Bronchial epithelial cell (primary cell): ENCODE data around the gene CLIP3. TPM values are rescaled to one million over a fixed set of nuclear protein-coding genes. Genes with fewer than 3 reads are reported as not detected.

Source experiments
- DNase-seq: peaks from one replicate; pipeline ENCODE4 v3.0.0-alpha.2; 2010; ENCODE audit warnings: low read depth
- FAIRE-seq: peaks from 2 replicates; lab custom pipeline; 2011; peaks lifted over from hg19 to GRCh38; lab: Jason Lieb, UNC
- H3K27me3 ChIP-seq: 2 replicates; pipeline ENCODE4 v1.5.1; 2011; ENCODE audit warnings: low read length; ENCODE audit not compliant: control insufficient read depth, insufficient read depth
- H3K36me3 ChIP-seq: 2 replicates; pipeline ENCODE4 v1.5.1; 2011; ENCODE audit warnings: low read length; ENCODE audit not compliant: control insufficient read depth, insufficient read depth
- H3K4me3 ChIP-seq: 2 replicates; pipeline ENCODE4 v1.5.1; 2011; ENCODE audit warnings: mild to moderate bottlenecking, low read depth, low read length, control low read depth
- total RNA-seq: library from RNA; depleted of rRNA; stranded (reverse); fragments of >200 nt; gene quantifications from 2 replicates; pipeline ENCODE4 v1.2.1, GENCODE V29; 2014
- TF ChIP-seq, protein P1 (sequence below): IDR thresholded peaks from 2 replicates; pipeline ENCODE4 v1.5.1; 2011; ENCODE audit warnings: mild to moderate bottlenecking, moderate library complexity, low read length, control low read depth, inconsistent platforms; ENCODE audit not compliant: insufficient read depth, severe bottlenecking

The CLIP3 gene
- total RNA-seq, 1 donor from 2014 or later = under 0.01 TPM

GRCh38 chr19:35990771-35991730 lies 41.6 kb downstream of the CLIP3 start:
- FAIRE-seq = no peak
- DNase-seq = no peak
- peaks cover 3% of the 10 kb centered on the region for H3K27me3 ChIP-seq
- TF ChIP-seq, protein P1, sequence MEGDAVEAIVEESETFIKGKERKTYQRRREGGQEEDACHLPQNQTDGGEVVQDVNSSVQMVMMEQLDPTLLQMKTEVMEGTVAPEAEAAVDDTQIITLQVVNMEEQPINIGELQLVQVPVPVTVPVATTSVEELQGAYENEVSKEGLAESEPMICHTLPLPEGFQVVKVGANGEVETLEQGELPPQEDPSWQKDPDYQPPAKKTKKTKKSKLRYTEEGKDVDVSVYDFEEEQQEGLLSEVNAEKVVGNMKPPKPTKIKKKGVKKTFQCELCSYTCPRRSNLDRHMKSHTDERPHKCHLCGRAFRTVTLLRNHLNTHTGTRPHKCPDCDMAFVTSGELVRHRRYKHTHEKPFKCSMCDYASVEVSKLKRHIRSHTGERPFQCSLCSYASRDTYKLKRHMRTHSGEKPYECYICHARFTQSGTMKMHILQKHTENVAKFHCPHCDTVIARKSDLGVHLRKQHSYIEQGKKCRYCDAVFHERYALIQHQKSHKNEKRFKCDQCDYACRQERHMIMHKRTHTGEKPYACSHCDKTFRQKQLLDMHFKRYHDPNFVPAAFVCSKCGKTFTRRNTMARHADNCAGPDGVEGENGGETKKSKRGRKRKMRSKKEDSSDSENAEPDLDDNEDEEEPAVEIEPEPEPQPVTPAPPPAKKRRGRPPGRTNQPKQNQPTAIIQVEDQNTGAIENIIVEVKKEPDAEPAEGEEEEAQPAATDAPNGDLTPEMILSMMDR = no peak
- no peaks in the 10 kb centered on the region for H3K36me3 ChIP-seq
- H3K4me3 ChIP-seq = no peak overlapping the region

- Histone ChIP-seq H3K36me3 (no peaks in the 10 kb centered on the region), H3K27me3 (peaks cover 3% of the 10 kb centered on the region), H3K4me3 (no peak overlapping the region)
- DNase-seq (no peak), FAIRE-seq (no peak)
- TF ChIP-seq, protein P1 = no peak
These were observed 42.5 kb downstream of the CLIP3 start for GRCh38 chr19:35990156-35990555.

DNA sequence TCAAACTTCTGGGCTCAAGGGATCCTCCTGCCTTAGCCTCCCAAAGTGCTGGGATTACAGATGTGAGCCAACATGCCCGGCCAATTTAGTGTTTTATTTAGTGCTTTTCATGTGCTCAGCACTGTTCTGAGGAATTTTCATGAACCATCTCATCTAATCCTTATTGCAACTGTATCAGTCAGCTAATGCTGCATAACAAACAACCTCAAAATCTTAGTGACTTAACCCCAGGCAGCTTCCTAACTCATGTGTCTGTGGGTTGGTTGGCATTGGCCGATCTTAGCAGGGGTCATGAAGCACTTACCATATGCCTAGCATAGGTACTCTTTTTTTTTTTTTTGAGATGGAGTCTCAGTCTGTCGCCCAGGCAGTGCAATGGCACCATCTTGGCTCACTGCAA lies 43.8 kb downstream of the CLIP3 start:
- peaks cover 3% of the 10 kb centered on the region for H3K27me3 ChIP-seq
- no peak overlapping the region for H3K4me3 ChIP-seq
- TF ChIP-seq, protein P1 = no peak
- FAIRE-seq (no peak), DNase-seq (no peak)
- H3K36me3 ChIP-seq = no peaks in the 10 kb centered on the region

- no peaks in the 10 kb centered on the region for H3K36me3 ChIP-seq
- no peak overlapping the region for H3K4me3 ChIP-seq
- TF ChIP-seq, protein P1 = no peak
- no peak for FAIRE-seq
- DNase-seq = no peak
- H3K27me3 ChIP-seq = peaks cover 3% of the 10 kb centered on the region
These were observed 45.1 kb downstream of the CLIP3 start for GRCh38 chr19:35987571-35987896.

DNA sequence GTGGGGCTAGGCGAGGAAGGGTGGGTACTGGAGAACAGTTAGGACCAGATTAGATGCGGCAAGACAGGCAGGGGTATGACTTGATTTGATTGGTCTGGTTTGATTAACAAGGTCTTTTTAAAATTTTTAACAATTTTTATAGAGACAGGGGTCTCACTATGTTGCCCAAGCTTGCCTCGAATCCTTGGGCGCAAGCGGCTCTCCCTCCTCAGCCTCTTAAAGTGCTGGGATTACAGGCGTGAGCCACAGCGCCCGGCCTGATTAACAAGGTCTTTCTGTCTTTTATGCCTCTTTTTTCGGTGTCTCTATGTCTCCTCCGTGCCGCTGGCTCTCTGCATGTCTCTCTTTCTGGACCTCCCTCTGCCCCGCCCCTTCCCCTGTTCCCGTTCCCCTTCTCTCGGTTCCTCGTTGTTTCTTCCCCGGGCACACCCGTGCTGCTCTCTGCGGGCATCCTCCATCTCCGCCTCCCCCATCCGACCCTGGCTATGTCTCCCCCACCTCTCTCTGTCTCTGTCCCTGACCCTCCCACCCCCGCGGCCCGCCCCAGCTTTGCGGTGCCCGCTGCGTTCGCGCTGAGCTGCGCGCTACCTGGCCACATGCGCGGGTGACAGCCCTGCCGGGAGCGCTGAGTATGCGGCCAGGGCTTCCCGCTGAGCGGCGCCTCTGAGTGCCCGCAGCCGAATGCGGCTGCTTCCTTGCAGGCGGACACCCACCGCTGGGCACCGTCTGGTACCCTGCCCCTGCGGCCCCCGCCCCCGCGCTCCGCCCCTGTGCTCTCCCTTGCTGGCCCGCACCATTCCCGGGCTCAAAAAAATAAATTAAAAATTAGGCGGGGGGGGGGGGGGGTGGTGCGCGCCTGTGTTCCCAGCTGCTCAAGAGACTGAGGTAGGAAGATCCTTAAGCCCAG lies 45.8 kb downstream of the CLIP3 start:
- Histone ChIP-seq H3K36me3 (no peaks in the 10 kb centered on the region), H3K4me3 (peak overlapping the region; percentile 17), H3K27me3 (peaks cover 3% of the 10 kb centered on the region)
- TF ChIP-seq, protein P1 = peak; percentile 17
- DNase-seq (no peak), FAIRE-seq (no peak)
